ENCODE measurements around the gene COPG1.

DNA sequence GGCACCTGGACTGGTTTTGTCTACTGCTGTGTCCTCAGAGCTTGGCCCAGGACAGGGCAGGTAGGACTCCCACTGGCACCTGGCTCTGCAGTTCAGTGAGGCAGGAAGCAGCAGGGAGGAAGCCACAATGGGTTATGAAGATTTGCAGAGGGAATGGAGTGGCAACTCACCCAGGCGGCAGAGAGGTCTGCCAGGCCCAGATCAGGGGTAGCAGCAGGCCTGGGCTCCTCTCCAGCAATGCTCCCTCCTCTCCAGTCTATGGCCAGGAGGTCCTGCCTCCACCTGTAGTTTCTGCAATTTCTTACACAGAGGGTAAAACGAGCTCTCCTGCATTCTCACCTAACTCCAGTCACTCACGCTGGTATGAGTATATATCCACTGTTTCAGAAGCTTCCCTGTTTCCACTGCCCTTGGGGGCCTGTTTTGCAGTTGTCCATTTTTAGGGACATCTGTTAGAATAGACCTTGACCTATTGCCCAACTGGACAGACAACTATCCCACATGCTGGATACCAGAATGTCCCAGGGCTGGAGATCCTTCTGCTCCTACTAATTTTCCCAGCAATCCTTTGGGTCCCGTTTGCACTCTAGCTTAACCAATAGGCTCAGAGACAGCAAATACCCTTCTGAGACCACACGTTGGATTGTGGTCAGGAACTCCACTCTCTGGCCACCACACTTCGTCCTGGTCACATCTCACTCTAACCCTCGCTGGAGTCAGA lies 64.4 kb downstream of the COPG1 start:
- no peak for TF ChIP-seq CTCF (conservative IDR thresholded peaks at IDR 0.05; ENCODE audit: low read depth, low read length)
- TF ChIP-seq EZH2 (IDR thresholded peaks at IDR 0.05; ENCODE audit: low read length, unreplicated experiment) = no peak
- no peak for TF ChIP-seq EZH2phosphoT487 (IDR thresholded peaks at IDR 0.05; ENCODE audit: borderline replicate concordance, low read length)
